Calu3 (cell line): ENCODE data around the gene CFAP299. TPM values are rescaled to one million over a fixed set of nuclear protein-coding genes. Genes with fewer than 3 reads are reported as not detected.

Source experiments
- BruUV-seq: library from RNA; stranded (reverse); fragments of 400-500 nt; replicated peaks from 2 replicates; lab custom pipeline; 2021; lab: Mats Ljungman, UMichigan
- CTCF ChIA-PET: fragments of 300-600 bp; sonication (Branson Sonifier 250); formaldehyde crosslinking; loops from one replicate; lab custom pipeline; 2022; ENCODE audit warnings: antibody characterized with exemption; lab: Charles Lee
- DNase-seq: peaks from one replicate; pipeline ENCODE4 v3.0.0; 2022
- H3K27ac Mint-ChIP-seq: one replicate; pipeline ENCODE4 v1.8.0; 2022; ENCODE audit warnings: mixed read lengths; ENCODE audit not compliant: unreplicated experiment
- H3K27me3 Mint-ChIP-seq: one replicate; pipeline ENCODE4 v1.8.0; 2022; ENCODE audit warnings: mixed read lengths; ENCODE audit not compliant: unreplicated experiment
- H3K36me3 Mint-ChIP-seq: one replicate; pipeline ENCODE4 v1.8.0; 2022; ENCODE audit warnings: mild to moderate bottlenecking, moderate library complexity, mixed read lengths; ENCODE audit not compliant: insufficient read depth, unreplicated experiment
- H3K4me1 Mint-ChIP-seq: one replicate; pipeline ENCODE4 v1.8.0; 2022; ENCODE audit warnings: mild to moderate bottlenecking, low read depth, mixed read lengths; ENCODE audit not compliant: unreplicated experiment
- H3K4me3 Mint-ChIP-seq: one replicate; pipeline ENCODE4 v1.8.0; 2022; ENCODE audit warnings: mild to moderate bottlenecking, low read depth, moderate library complexity, mixed read lengths; ENCODE audit not compliant: unreplicated experiment
- H3K9me3 Mint-ChIP-seq: one replicate; pipeline ENCODE4 v1.8.0; 2022; ENCODE audit warnings: low read depth, mixed read lengths; ENCODE audit not compliant: unreplicated experiment
- CTCF ChIP-seq: fragments of 200-600 bp; IDR thresholded peaks from one replicate; pipeline ENCODE4 v1.8.0; 2022; ENCODE audit warnings: antibody characterized with exemption; ENCODE audit not compliant: unreplicated experiment
- intact Hi-C: fragments of 100-400 bp; cut with micrococcal nuclease; formaldehyde crosslinking; loops from one replicate; pipeline ENCODE4 v1.10.0; 2022; ENCODE audit not compliant: unreplicated experiment
- total RNA-seq: library from RNA; stranded (reverse); gene quantifications from 2 replicates; pipeline ENCODE4 v1.2.3, GENCODE V29; 2022

Gene CFAP299
- total RNA-seq, 1 experiment from 2014 or later = not detected

GRCh38 chr4:80466618-80467017 lies 131.1 kb downstream of the CFAP299 start:
- no peak for DNase-seq
- H3K9me3 Mint-ChIP-seq = peaks cover 7% of the 10 kb centered on the region
- no peak for TF ChIP-seq CTCF
- intact Hi-C loops = no loop called here
- no peaks in the 10 kb centered on the region for H3K36me3 Mint-ChIP-seq
- no peak overlapping the region for H3K4me3 Mint-ChIP-seq
- BruUV-seq = no TSS peak
- H3K27me3 Mint-ChIP-seq = no peaks in the 10 kb centered on the region
- H3K27ac Mint-ChIP-seq = no peak overlapping the region
- H3K4me1 Mint-ChIP-seq = peaks cover 13% of the 10 kb centered on the region
- CTCF ChIA-PET = no interaction called here

- intact Hi-C loops = no loop called here
- peak; percentile 30 for DNase-seq
- H3K27ac Mint-ChIP-seq = no peak overlapping the region
- no peak overlapping the region for H3K4me3 Mint-ChIP-seq
- CTCF ChIA-PET = no interaction called here
- no peak for TF ChIP-seq CTCF
- no TSS peak for BruUV-seq
- H3K27me3 Mint-ChIP-seq = no peaks in the 10 kb centered on the region
- peaks cover 2% of the 10 kb centered on the region for H3K9me3 Mint-ChIP-seq
- H3K36me3 Mint-ChIP-seq = no peaks in the 10 kb centered on the region
- no peaks in the 10 kb centered on the region for H3K4me1 Mint-ChIP-seq
Observed at GRCh38 chr4:80471756-80472155, 136.2 kb downstream of the CFAP299 start.

GRCh38 chr4:80475236-80475635 lies 139.7 kb downstream of the CFAP299 start:
- DNase-seq = no peak
- TF ChIP-seq CTCF = no peak
- Mint-ChIP-seq H3K27me3 (no peaks in the 10 kb centered on the region), H3K27ac (no peak overlapping the region), H3K9me3 (no peaks in the 10 kb centered on the region), H3K4me1 (no peaks in the 10 kb centered on the region), H3K36me3 (no peaks in the 10 kb centered on the region), H3K4me3 (no peak overlapping the region)
- CTCF ChIA-PET = no interaction called here
- intact Hi-C loops = no loop called here
- BruUV-seq = no TSS peak

GRCh38 chr4:80475798-80476197 lies 140.3 kb downstream of the CFAP299 start:
- no TSS peak for BruUV-seq
- CTCF ChIA-PET = no interaction called here
- H3K27ac Mint-ChIP-seq = no peak overlapping the region
- TF ChIP-seq CTCF = no peak
- DNase-seq = no peak
- no peaks in the 10 kb centered on the region for H3K27me3 Mint-ChIP-seq
- no peak overlapping the region for H3K4me3 Mint-ChIP-seq
- intact Hi-C loops = no loop called here
- no peaks in the 10 kb centered on the region for H3K4me1 Mint-ChIP-seq
- H3K9me3 Mint-ChIP-seq = no peaks in the 10 kb centered on the region
- H3K36me3 Mint-ChIP-seq = no peaks in the 10 kb centered on the region
